ENCODE measurements around the gene APBA1.

GRCh38 chr9:69633716-69634115 is 38.5 kb downstream of the APBA1 start:
- TF ChIP-seq CTCF (IDR thresholded peaks at IDR 0.05): no peak
- TF ChIP-seq POLR2A (IDR thresholded peaks at IDR 0.05; ENCODE audit: low read depth): no peak
- TF ChIP-seq POLR2AphosphoS5 (IDR thresholded peaks at IDR 0.05): no peak
- no peak for TF ChIP-seq EP300 (IDR thresholded peaks at IDR 0.05)

Measured in esophagus muscularis mucosa (tissue), 4 donors.